Measurements from ENCODE around the gene AGAP3. TPM values are rescaled to one million over a fixed set of nuclear protein-coding genes. Genes with fewer than 3 reads are reported as not detected.

The AGAP3 gene
- total and polyA plus RNA-seq, 12 donors: 40.2 to 93.4 (median 50.3) TPM

DNA sequence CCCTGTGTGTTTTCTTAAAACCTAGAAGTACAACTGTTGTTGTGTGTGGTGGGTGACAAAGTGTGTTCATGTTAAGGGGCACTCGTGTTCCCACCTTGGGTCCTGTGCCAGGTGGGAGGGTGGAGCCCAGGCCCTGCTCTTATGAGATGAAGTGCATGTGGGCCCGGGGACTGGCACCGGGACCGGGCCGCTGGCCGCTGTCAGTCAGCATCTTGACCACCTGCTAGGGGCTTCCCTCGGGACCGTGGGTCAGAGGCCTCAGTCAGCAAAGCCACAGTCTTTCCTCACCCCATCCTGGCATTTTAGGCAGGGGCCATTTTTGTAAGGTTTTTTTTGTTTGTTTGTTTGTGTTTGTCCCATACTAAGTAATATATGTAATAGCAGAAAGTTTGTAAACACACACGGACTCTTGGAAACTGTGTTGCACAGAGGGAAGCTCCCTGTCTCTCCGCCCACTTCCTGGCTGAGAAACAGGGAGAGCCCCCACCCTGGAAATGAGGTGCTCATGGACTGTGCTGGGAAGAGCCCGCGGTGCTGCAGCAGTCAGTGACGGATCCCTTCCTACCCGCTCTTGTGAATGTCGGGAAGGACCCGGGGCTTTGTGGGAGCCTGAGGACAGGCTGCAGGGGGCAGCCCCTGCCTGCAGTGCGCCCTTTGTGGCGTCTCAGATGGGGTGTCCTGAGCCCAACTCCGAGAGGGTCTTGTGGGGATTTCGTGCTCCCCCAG, 13.4 kb downstream of the AGAP3 start:
- TF ChIP-seq, protein P1, sequence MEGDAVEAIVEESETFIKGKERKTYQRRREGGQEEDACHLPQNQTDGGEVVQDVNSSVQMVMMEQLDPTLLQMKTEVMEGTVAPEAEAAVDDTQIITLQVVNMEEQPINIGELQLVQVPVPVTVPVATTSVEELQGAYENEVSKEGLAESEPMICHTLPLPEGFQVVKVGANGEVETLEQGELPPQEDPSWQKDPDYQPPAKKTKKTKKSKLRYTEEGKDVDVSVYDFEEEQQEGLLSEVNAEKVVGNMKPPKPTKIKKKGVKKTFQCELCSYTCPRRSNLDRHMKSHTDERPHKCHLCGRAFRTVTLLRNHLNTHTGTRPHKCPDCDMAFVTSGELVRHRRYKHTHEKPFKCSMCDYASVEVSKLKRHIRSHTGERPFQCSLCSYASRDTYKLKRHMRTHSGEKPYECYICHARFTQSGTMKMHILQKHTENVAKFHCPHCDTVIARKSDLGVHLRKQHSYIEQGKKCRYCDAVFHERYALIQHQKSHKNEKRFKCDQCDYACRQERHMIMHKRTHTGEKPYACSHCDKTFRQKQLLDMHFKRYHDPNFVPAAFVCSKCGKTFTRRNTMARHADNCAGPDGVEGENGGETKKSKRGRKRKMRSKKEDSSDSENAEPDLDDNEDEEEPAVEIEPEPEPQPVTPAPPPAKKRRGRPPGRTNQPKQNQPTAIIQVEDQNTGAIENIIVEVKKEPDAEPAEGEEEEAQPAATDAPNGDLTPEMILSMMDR (IDR thresholded peaks at IDR 0.05): no peak
- Histone ChIP-seq H3K27me3 (no peaks in the 10 kb centered on the region), H3K4me1 (peaks cover 5 to 59% (median 15%) of the 10 kb centered on the region in 9 donors), H3K27ac (no peak overlapping the region), H3K36me3 (peaks cover 0 to 12% (median 0%) of the 10 kb centered on the region in 9 donors), H3K4me3 (no peak overlapping the region), H3K9me3 (no peaks in the 10 kb centered on the region)
- intact Hi-C loops (cut with DNase I): loop anchor here in 3 of 10 donors (10.0 kb wide), 3 partner anchors 55 to 215 kb away; partner anchors contain the start of gene ASIC3 (in 1 of the 3)
- WGBS, 2 donors: 63 to 67% methylated on average over 20 of the region's 20 CpGs
- peak in 7 of 8 donors; percentile 52 to 72 (median 60) for ATAC-seq
- DNase-seq: no peak

DNA sequence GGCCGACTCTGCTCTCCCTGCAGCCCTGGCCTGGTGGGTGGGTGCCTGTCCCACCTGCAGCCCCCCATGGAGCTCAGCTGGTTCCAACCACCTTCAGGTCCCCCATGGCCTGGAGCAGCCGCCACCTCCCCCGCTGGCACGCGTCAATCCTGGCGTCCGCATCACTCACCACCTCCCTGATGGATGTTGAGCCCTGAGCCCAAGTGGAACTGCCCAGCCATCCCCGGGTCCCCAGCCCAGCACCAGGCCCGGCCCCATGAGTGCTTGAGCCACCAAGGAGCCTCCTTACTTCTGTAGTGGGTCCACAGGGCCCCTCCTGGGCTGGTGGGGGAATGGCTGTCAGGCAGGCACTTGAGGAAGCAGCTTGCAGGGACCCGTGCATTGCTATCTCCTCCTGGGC, 14.6 kb downstream of the AGAP3 start:
- no peak for DNase-seq
- Histone ChIP-seq H3K9me3 (no peaks in the 10 kb centered on the region), H3K4me3 (no peak overlapping the region), H3K36me3 (peaks cover 0 to 17% (median 0%) of the 10 kb centered on the region in 9 donors), H3K4me1 (peaks cover 5 to 51% (median 11%) of the 10 kb centered on the region in 9 donors), H3K27me3 (no peaks in the 10 kb centered on the region), H3K27ac (no peak overlapping the region)
- TF ChIP-seq, protein P1 (IDR thresholded peaks at IDR 0.05): no peak
- intact Hi-C loops (cut with DNase I): loop anchor here in 3 of 10 donors (10.0 kb wide), 3 partner anchors 56 to 216 kb away; partner anchors contain the start of gene ASIC3 (in 1 of the 3)
- WGBS, 2 donors: 84 to 89% methylated on average over 10 of the region's 10 CpGs
- ATAC-seq: peak in 2 of 8 donors; percentile 12 to 28

DNA sequence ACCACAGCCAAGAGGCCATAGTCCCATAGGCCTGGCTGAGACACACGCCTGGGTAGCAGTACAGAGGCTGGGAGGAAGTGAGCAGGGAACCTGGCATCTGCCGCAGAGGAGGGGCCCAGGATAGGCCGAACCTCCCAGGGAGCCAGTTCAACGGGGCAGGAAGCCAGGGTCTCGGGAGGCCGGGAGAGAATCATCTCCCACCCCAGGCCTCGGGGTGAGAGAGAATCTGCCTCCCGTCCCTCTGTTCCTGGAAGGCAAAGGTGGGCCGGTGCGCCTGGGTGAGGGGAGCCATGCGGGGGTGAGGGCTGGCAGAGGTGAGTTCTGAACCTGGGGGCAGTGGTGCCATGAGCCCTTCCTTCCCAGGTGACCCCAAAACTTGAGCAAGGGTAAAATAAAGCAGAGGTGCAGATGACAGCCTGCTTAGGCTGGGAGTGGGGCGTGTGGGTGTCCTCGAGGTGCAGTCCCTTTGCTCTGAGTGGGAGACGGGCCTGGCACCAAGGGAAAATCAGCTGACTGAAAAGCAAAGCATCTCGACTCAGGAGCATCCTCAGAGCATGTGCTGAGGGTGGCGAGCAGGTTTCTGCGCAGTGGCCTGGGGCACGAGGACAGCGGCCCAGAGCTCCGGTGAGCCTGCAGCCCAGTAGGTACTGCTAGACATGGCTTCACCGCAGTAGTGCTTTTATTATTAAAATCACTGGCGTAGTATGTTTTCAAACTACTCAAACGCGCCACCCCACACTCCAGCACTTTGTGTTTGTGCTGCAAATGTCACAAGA, 15.5 kb downstream of the AGAP3 start:
- H3K4me1 ChIP-seq: peaks cover 5 to 49% (median 11%) of the 10 kb centered on the region in 9 donors
- TF ChIP-seq, protein P1 (IDR thresholded peaks at IDR 0.05): no peak
- no peaks in the 10 kb centered on the region for H3K27me3 ChIP-seq
- H3K27ac ChIP-seq: no peak overlapping the region
- no peak for DNase-seq
- peaks cover 0 to 20% (median 0%) of the 10 kb centered on the region in 9 donors for H3K36me3 ChIP-seq
- WGBS, 2 donors: 82% methylated on average over 24 of the region's 24 CpGs
- no peak overlapping the region for H3K4me3 ChIP-seq
- no peaks in the 10 kb centered on the region for H3K9me3 ChIP-seq
- peak in 1 of 8 donors; percentile 30 for ATAC-seq
- intact Hi-C loops (cut with DNase I): loop anchor here in 3 of 10 donors (10.0 kb wide), 3 partner anchors 57 to 217 kb away; partner anchors contain the start of gene ASIC3 (in 1 of the 3)

DNA sequence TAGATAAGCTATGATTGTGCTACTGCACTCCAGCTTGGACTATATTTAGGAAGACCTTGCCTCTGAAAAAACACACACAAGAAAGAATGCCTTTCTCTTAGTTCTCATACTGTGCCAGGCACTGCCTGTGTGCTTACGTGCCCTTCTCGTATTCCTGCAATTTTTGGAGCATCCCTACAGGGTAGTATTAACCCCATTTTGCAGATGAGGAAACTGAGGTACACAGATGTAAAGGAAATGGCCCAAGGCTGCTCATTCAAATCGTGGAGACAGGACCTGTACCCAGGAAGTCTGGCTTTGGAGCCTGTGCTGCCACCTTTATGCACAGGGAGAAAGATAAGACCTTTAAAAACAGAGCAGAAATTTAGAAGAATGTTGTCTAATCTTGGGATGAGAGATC, 16.7 kb downstream of the AGAP3 start:
- ATAC-seq (no peak), DNase-seq (no peak)
- intact Hi-C loops (cut with DNase I): loop anchor here in 3 of 10 donors (10.0 kb wide), 3 partner anchors 58 to 218 kb away; partner anchors contain the start of gene ASIC3 (in 1 of the 3)
- Histone ChIP-seq H3K27ac (no peak overlapping the region), H3K9me3 (no peaks in the 10 kb centered on the region), H3K4me3 (no peak overlapping the region), H3K4me1 (peaks cover 0 to 42% (median 11%) of the 10 kb centered on the region in 9 donors), H3K36me3 (peaks cover 0 to 15% (median 0%) of the 10 kb centered on the region in 9 donors), H3K27me3 (no peaks in the 10 kb centered on the region)
- 74 to 81% methylated on average over 3 of the region's 3 CpGs for WGBS, 2 donors
- TF ChIP-seq, protein P1 (IDR thresholded peaks at IDR 0.05): no peak

Measured in heart right ventricle (tissue), 16 donors.